H1 (cell line): ENCODE data around the gene TMEM144. TPM values are rescaled to one million over a fixed set of nuclear protein-coding genes. Genes with fewer than 3 reads are reported as not detected.

Experiments
- CTCF ChIA-PET: fragments of 300-600 bp; sonication (Branson Sonifier 250); formaldehyde crosslinking; loops from one replicate; lab custom pipeline; 2021; ENCODE audit not compliant: partially characterized antibody; lab: Charles Lee
- POLR2A ChIA-PET: fragments of 300-600 bp; sonication (Branson Sonifier 250); formaldehyde crosslinking; loops from one replicate; lab custom pipeline; 2021; ENCODE audit warnings: inconsistent platforms; ENCODE audit not compliant: partially characterized antibody; lab: Charles Lee
- DNase-seq, 2 experiments: peaks; one replicate each; pipeline versions ENCODE4 v3.0.0 to v3.0.0-alpha.2; 2010 to 2022; ENCODE audit warnings: low spot score in 2 of 2, low read depth in 1 of 2, mixed read lengths in 1 of 2
- FAIRE-seq: peaks from 2 replicates; lab custom pipeline; 2011; peaks lifted over from hg19 to GRCh38; lab: Jason Lieb, UNC
- H2AFZ ChIP-seq: 2 replicates; pipeline ENCODE4 v1.8.1; 2012; ENCODE audit warnings: low read length, inconsistent platforms
- H2AK5ac ChIP-seq: 2 replicates; pipeline ENCODE4 v1.6.1; 2013; ENCODE audit warnings: low read depth, low read length
- H2BK120ac ChIP-seq: replicated peaks from 2 replicates; pipeline ENCODE3; 2013; ENCODE audit warnings: low read depth, low read length, inconsistent platforms
- H2BK12ac ChIP-seq: 2 replicates; pipeline ENCODE4 v1.6.1; 2013; ENCODE audit warnings: low read depth, low read length
- H2BK15ac ChIP-seq: 2 replicates; pipeline ENCODE4 v1.6.1; 2013; ENCODE audit warnings: low read length
- H2BK20ac ChIP-seq: 2 replicates; pipeline ENCODE4 v1.6.1; 2013; ENCODE audit warnings: low read length
- H2BK5ac ChIP-seq: 2 replicates; pipeline ENCODE4 v1.6.1; 2013; ENCODE audit warnings: low read depth, low read length
- H3K14ac ChIP-seq: 2 replicates; pipeline ENCODE4 v1.6.1; 2013; ENCODE audit warnings: inconsistent platforms; ENCODE audit not compliant: insufficient read length
- H3K18ac ChIP-seq: 2 replicates; pipeline ENCODE4 v1.6.1; 2013; ENCODE audit warnings: low read length; ENCODE audit errors: extremely low read depth
- H3K23ac ChIP-seq: 2 replicates; pipeline ENCODE4 v1.6.1; 2013; ENCODE audit warnings: inconsistent platforms; ENCODE audit not compliant: insufficient read length
- H3K23me2 ChIP-seq: 2 replicates; pipeline ENCODE4 v1.6.1; 2013; ENCODE audit warnings: low read depth, low read length
- H3K27ac ChIP-seq: 2 replicates; pipeline ENCODE4 v1.6.1; 2011; ENCODE audit warnings: low read depth, low read length, inconsistent platforms
- H3K27me3 ChIP-seq, 4 experiments: replicated peaks in 1 of 4; 1 replicate in 1 of 4; 2 replicates in 3 of 4; pipeline versions ENCODE4 v1.6.1 to v1.8.1; 2011 to 2013; ENCODE audit warnings: low read length in 3 of 4, mild to moderate bottlenecking in 3 of 4, inconsistent platforms in 2 of 4, mixed read lengths in 2 of 4, moderate library complexity in 1 of 4; ENCODE audit not compliant: control insufficient read depth in 3 of 4, insufficient read depth in 3 of 4; ENCODE audit errors: extremely low read depth in 1 of 4
- H3K36me3 ChIP-seq, 4 experiments: 2 replicates each; pipeline versions ENCODE4 v1.6.1 to v1.8.1; 2011 to 2013; ENCODE audit warnings: mild to moderate bottlenecking in 4 of 4, low read length in 3 of 4, moderate library complexity in 2 of 4, control low read depth in 1 of 4, inconsistent platforms in 1 of 4; ENCODE audit not compliant: insufficient read depth in 4 of 4, control insufficient read depth in 2 of 4
- H3K4ac ChIP-seq: replicated peaks from 2 replicates; pipeline ENCODE3; 2013; ENCODE audit warnings: low read length, low read depth, mixed read lengths, inconsistent platforms; ENCODE audit not compliant: insufficient read length
- H3K4me1 ChIP-seq, 4 experiments: replicated peaks in 1 of 4; 1 replicate in 1 of 4; 2 replicates in 3 of 4; pipeline versions ENCODE4 v1.6.1 to v1.8.1; 2011 to 2013; ENCODE audit warnings: low read length in 3 of 4, inconsistent platforms in 2 of 4, mixed read lengths in 1 of 4; ENCODE audit not compliant: insufficient read depth in 4 of 4, control insufficient read depth in 3 of 4
- H3K4me2 ChIP-seq, 2 experiments: 2 replicates each; pipeline versions ENCODE4 v1.6.1 to v1.8.1; 2011 to 2013; ENCODE audit warnings: low read depth in 2 of 2, low read length in 2 of 2, control low read depth in 1 of 2, inconsistent platforms in 1 of 2, mild to moderate bottlenecking in 1 of 2; ENCODE audit not compliant: insufficient read depth in 1 of 2
- H3K4me3 ChIP-seq, 4 experiments: fragments of 200-600, 300-600 bp in 1 of 4; sonication (generic), shearing (Covaris generic), sonication (Bioruptor Twin) in 1 of 4; 2 replicates each; pipeline versions ENCODE4 v1.5.1 to v1.8.1; 2011 to 2016; ENCODE audit warnings: low read length in 4 of 4, low read depth in 3 of 4, control low read depth in 2 of 4, inconsistent platforms in 2 of 4, mild to moderate bottlenecking in 2 of 4, mixed read lengths in 1 of 4, moderate library complexity in 1 of 4; ENCODE audit not compliant: insufficient read depth in 2 of 4; ENCODE audit errors: extremely low read depth in 1 of 4
- H3K56ac ChIP-seq: replicated peaks from 2 replicates; pipeline ENCODE3; 2013; ENCODE audit warnings: low read depth, mild to moderate bottlenecking, mixed read lengths, low read length, inconsistent platforms; ENCODE audit not compliant: insufficient read length
- H3K79me1 ChIP-seq: 2 replicates; pipeline ENCODE4 v1.6.1; 2013; ENCODE audit warnings: low read depth, low read length, control low read depth
- H3K79me2 ChIP-seq, 2 experiments: 2 replicates each; pipeline versions ENCODE4 v1.6.1 to v1.8.1; 2012 to 2013; ENCODE audit warnings: low read length in 2 of 2, mild to moderate bottlenecking in 2 of 2, inconsistent platforms in 1 of 2; ENCODE audit not compliant: insufficient read depth in 2 of 2, control insufficient read depth in 1 of 2
- H3K9ac ChIP-seq, 4 experiments: replicated peaks in 1 of 4; 1 replicate in 1 of 4; 2 replicates in 3 of 4; pipeline versions ENCODE4 v1.6.1 to v1.8.1; 2011 to 2013; ENCODE audit warnings: low read depth in 3 of 4, low read length in 3 of 4, control low read depth in 2 of 4, mild to moderate bottlenecking in 2 of 4, moderate library complexity in 2 of 4, inconsistent platforms in 1 of 4; ENCODE audit errors: extremely low read depth in 1 of 4
- H3K9me3 ChIP-seq, 2 experiments: 2 replicates each; pipeline versions ENCODE4 v1.6.1 to v1.8.1; 2012 to 2013; ENCODE audit warnings: mild to moderate bottlenecking in 2 of 2, moderate library complexity in 2 of 2, control low read depth in 1 of 2, inconsistent platforms in 1 of 2, low read depth in 1 of 2, low read length in 1 of 2, mixed read lengths in 1 of 2; ENCODE audit not compliant: insufficient read depth in 2 of 2
- H4K20me1 ChIP-seq, 2 experiments: replicated peaks in 1 of 2; 2 replicates each; pipeline versions ENCODE3 to v1.8.1; 2011 to 2013; ENCODE audit warnings: inconsistent platforms in 2 of 2, low read length in 2 of 2, mild to moderate bottlenecking in 1 of 2; ENCODE audit not compliant: insufficient read depth in 2 of 2, control insufficient read depth in 1 of 2
- H4K5ac ChIP-seq: 2 replicates; pipeline ENCODE4 v1.6.1; 2013; ENCODE audit warnings: low read length, low read depth, mixed read lengths, inconsistent platforms; ENCODE audit not compliant: insufficient read length
- H4K8ac ChIP-seq: 2 replicates; pipeline ENCODE4 v1.8.0; 2013; ENCODE audit warnings: mild to moderate bottlenecking, moderate library complexity, low read length, inconsistent platforms; ENCODE audit not compliant: insufficient read depth; ENCODE audit errors: extremely low read depth
- H4K91ac ChIP-seq: replicated peaks from 2 replicates; pipeline ENCODE3; 2013; ENCODE audit warnings: low read length, mixed read lengths, inconsistent platforms; ENCODE audit not compliant: insufficient read length
- CBX8 ChIP-seq: fragments of 300-800, 300-1000 bp; sonication (generic); IDR thresholded peaks from 2 replicates; pipeline ENCODE4 v1.7.1; 2016; ENCODE audit warnings: low read depth, low read length, borderline replicate concordance
- CREB1 ChIP-seq: IDR thresholded peaks from 2 replicates; pipeline ENCODE4 v1.6.1; 2012; ENCODE audit warnings: inconsistent platforms
- KDM1A ChIP-seq: fragments of 200-600, 300-600 bp; sonication (generic); IDR thresholded peaks from 2 replicates; pipeline ENCODE4 v1.7.1; 2016; ENCODE audit warnings: mild to moderate bottlenecking, low read length, borderline replicate concordance
- SUZ12 ChIP-seq: fragments of 200-600 bp; sonication (generic); IDR thresholded peaks from 2 replicates; pipeline ENCODE4 v1.6.1; 2012; ENCODE audit warnings: mild to moderate bottlenecking, inconsistent platforms, low read length, moderate library complexity, mixed read lengths
- ZNF274 ChIP-seq: IDR thresholded peaks from 2 replicates; pipeline ENCODE4 v1.7.0; 2012; ENCODE audit warnings: low read length, borderline replicate concordance; ENCODE audit errors: extremely low read depth
- WGBS, 2 experiments: shearing (Covaris generic) in 1 of 2; methylation state at CpG; one replicate each; pipeline versions ENCODE4 v1.1.6 to v1.1.7; 2013 to 2015; ENCODE audit warnings: low lambda C conversion rate in 2 of 2, mixed read lengths in 2 of 2, inconsistent platforms in 1 of 2, low coverage in 1 of 2, missing lambda C conversion rate in 1 of 2; ENCODE audit not compliant: insufficient replicate concordance in 2 of 2, insufficient coverage in 1 of 2, insufficient read length in 1 of 2; ENCODE audit errors: extremely low coverage in 1 of 2, missing lambda C conversion rate in 1 of 2; 5-methylcytosine and 5-hydroxymethylcytosine counted together
- polyA plus RNA-seq, 7 experiments: library from polyadenylated mRNA; depleted of rRNA in 3 of 7; stranded (reverse) in 5 of 7; unstranded in 2 of 7; fragments of >200 nt in 5 of 7; fragments of 200-250 nt in 2 of 7; gene quantifications; 1 replicate in 5 of 7; 2 replicates in 1 of 7; 4 replicates in 1 of 7; pipeline versions ENCODE4 v1.2.1 to v1.2.3, GENCODE V29; 2011 to 2013; ENCODE audit warnings: missing spikeins in 2 of 7, mixed read lengths in 2 of 7
- total RNA-seq: library from RNA; stranded (reverse); fragmentation: NEBNext Ultra II Directional; extraction: Animal tissue kit (Norgen Biotek cat#: 25700); gene quantifications from 2 replicates; pipeline ENCODE4 v1.2.1, GENCODE V29; 2021
- TF ChIP-seq, protein P1 (sequence below): IDR thresholded peaks from 2 replicates; pipeline ENCODE4 v1.6.1; 2012; ENCODE audit warnings: inconsistent platforms

The TMEM144 gene
- total and polyA plus RNA-seq, 2 of the 8 experiments (the other 6 are each of a cell fraction or from before 2014, with no cell fraction given), result 1.9 to 2.6 TPM

- H3K18ac ChIP-seq, result no peak overlapping the region
- H4K20me1 ChIP-seq, result no peaks in the 10 kb centered on the region
- DNase-seq, result no peak
- no peaks in the 10 kb centered on the region for H3K79me1 ChIP-seq
- H3K23ac ChIP-seq, result no peak overlapping the region
- H3K4me3 ChIP-seq, result no peak overlapping the region
- no peak overlapping the region for H3K56ac ChIP-seq
- no peak overlapping the region for H2BK5ac ChIP-seq
- CTCF ChIA-PET, result interaction anchor here (1.0 to 2.7 kb wide), 6 partner anchors 9 to 217 kb away, joined by 3 to 19 read pairs (median 3); no protein-coding TSS in a partner anchor
- no peak overlapping the region for H3K4me2 ChIP-seq
- H4K8ac ChIP-seq, result no peak overlapping the region
- H4K5ac ChIP-seq, result no peak overlapping the region
- no peaks in the 10 kb centered on the region for H3K4me1 ChIP-seq
- H3K23me2 ChIP-seq, result no peaks in the 10 kb centered on the region
- TF ChIP-seq ZNF274 (no peak), CBX8 (no peak), CREB1 (no peak), KDM1A (no peak), SUZ12 (no peak)
- TF ChIP-seq, protein P1, sequence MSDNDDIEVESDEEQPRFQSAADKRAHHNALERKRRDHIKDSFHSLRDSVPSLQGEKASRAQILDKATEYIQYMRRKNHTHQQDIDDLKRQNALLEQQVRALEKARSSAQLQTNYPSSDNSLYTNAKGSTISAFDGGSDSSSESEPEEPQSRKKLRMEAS, result no peak
- H3K4ac ChIP-seq, result no peak overlapping the region
- WGBS, 2 experiments, result 100% methylated on average over 1 of the region's 1 CpG; no CpG with 5 or more reads in 1 of the 2 experiments
- H3K14ac ChIP-seq, result no peak overlapping the region
- H3K27ac ChIP-seq, result no peak overlapping the region
- no peak overlapping the region for H4K91ac ChIP-seq
- H3K36me3 ChIP-seq, result no peaks in the 10 kb centered on the region
- no peak overlapping the region for H2AFZ ChIP-seq
- H2BK15ac ChIP-seq, result no peak overlapping the region
- H3K79me2 ChIP-seq, result no peaks in the 10 kb centered on the region
- H2BK20ac ChIP-seq, result no peak overlapping the region
- H3K9me3 ChIP-seq, result no peaks in the 10 kb centered on the region
- no peak overlapping the region for H2AK5ac ChIP-seq
- H2BK120ac ChIP-seq, result no peak overlapping the region
- no peak overlapping the region for H3K9ac ChIP-seq
- H2BK12ac ChIP-seq, result no peak overlapping the region
- POLR2A ChIA-PET, result interaction anchor here (0.6 kb wide), 1 partner anchor 8 kb away, joined by 3 read pairs; the partner anchor contains the start of gene TMEM144
- H3K27me3 ChIP-seq, result no peaks in the 10 kb centered on the region
- no peak for FAIRE-seq
Measured at GRCh38 chr4:158202481-158202880, 7.8 kb upstream of the TMEM144 start.
